GM18505 (cell line): ENCODE results near the gene TMEM190.
"Not testable (repeated sequence)": the region's sequence is repeated elsewhere in the genome, so short reads cannot be mapped to it uniquely, and the experiment has no call there.

Experiments
- ATAC-seq: cut with Tn5 transposase; IDR thresholded peaks from one replicate; pipeline ENCODE4 v1.9.1; 2021; ENCODE audit not compliant: unreplicated experiment
- POLR2A ChIP-seq: IDR thresholded peaks from 4 replicates; pipeline ENCODE4 v1.6.1; 2011; ENCODE audit warnings: borderline replicate concordance; ENCODE audit not compliant: insufficient read depth, insufficient read length; ENCODE audit errors: extremely low read depth

Gene TMEM190

GRCh38 chr19:55392820-55393761, 16.5 kb downstream of the TMEM190 start:
- no peak for ATAC-seq
- no peak for TF ChIP-seq POLR2A

GRCh38 chr19:55398200-55398925, 21.7 kb downstream of the TMEM190 start:
- no peak for ATAC-seq
- no peak for TF ChIP-seq POLR2A

GRCh38 chr19:55400281-55401087, 23.9 kb downstream of the TMEM190 start:
- no peak for TF ChIP-seq POLR2A
- no peak for ATAC-seq

- not testable (repeated sequence) for ATAC-seq
Measured at GRCh38 chr19:55401390-55401789, 24.8 kb downstream of the TMEM190 start.

- no peak for ATAC-seq
- no peak for TF ChIP-seq POLR2A
Measured at GRCh38 chr19:55402509-55402908, 25.9 kb downstream of the TMEM190 start.

GRCh38 chr19:55405638-55406037, 29.0 kb downstream of the TMEM190 start:
- no peak for TF ChIP-seq POLR2A
- ATAC-seq, result no peak

- ATAC-seq, result no peak
- no peak for TF ChIP-seq POLR2A
Measured at GRCh38 chr19:55406091-55406825, 29.6 kb downstream of the TMEM190 start.

GRCh38 chr19:55406826-55407549, 30.4 kb downstream of the TMEM190 start:
- no peak for ATAC-seq
- no peak for TF ChIP-seq POLR2A

- peak; percentile 21 for ATAC-seq
- TF ChIP-seq POLR2A, result peak; percentile 99
Measured at GRCh38 chr19:55407550-55407799, 30.8 kb downstream of the TMEM190 start, which contains the start of gene UBE2S. TSS of gene UBE2S (minus strand) at chr19:55407788. CDS start at chr19:55407589, 199 bp downstream.

- peak; percentile 42 for TF ChIP-seq POLR2A
- peak; percentile 74 for ATAC-seq
Measured at GRCh38 chr19:55407800-55408532, 31.3 kb downstream of the TMEM190 start.

GRCh38 chr19:55408533-55408872, 31.9 kb downstream of the TMEM190 start:
- no peak for TF ChIP-seq POLR2A
- ATAC-seq, result no peak

- ATAC-seq, result not testable (repeated sequence)
Measured at GRCh38 chr19:55409179-55409578, 32.6 kb downstream of the TMEM190 start.

- no peak for TF ChIP-seq POLR2A
- no peak for ATAC-seq
Measured at GRCh38 chr19:55410168-55410567, 33.5 kb downstream of the TMEM190 start.
